Panc1 (cell line): ENCODE results near the gene TAOK3. TPM values are rescaled to one million over a fixed set of nuclear protein-coding genes. Genes with fewer than 3 reads are reported as not detected.

Experiments used
- ATAC-seq: fragments of 200-7000 bp; cut with Tn5 transposase; 2 replicates; pipeline ENCODE4 v1.9.1; 2020; ENCODE audit warnings: mild to moderate bottlenecking, moderate library complexity
- BruUV-seq: library from RNA; stranded (reverse); fragments of 400-500 nt; replicated peaks from 2 replicates; lab custom pipeline; 2021; lab: Mats Ljungman, UMichigan
- CTCF ChIA-PET: fragments of 300-600 bp; sonication (Branson Sonifier 250); formaldehyde crosslinking; loops from one replicate; lab custom pipeline; 2022; ENCODE audit warnings: antibody characterized with exemption; lab: Charles Lee
- POLR2A ChIA-PET: fragments of 300-600 bp; sonication (Branson Sonifier 250); formaldehyde crosslinking; loops from one replicate; lab custom pipeline; 2022; ENCODE audit warnings: antibody characterized with exemption; lab: Charles Lee
- DNase-seq: peaks from one replicate; pipeline ENCODE4 v3.0.0-alpha.2; 2010; ENCODE audit warnings: low read depth, low spot score
- H3K27ac ChIP-seq: 2 replicates; pipeline ENCODE4 v1.5.1; 2011; ENCODE audit warnings: mild to moderate bottlenecking, low read length, inconsistent platforms
- H3K27me3 ChIP-seq: fragments of 200-500 bp; sonication (Bioruptor generic); 2 replicates; pipeline ENCODE4 v1.6.0; 2014; ENCODE audit warnings: low read length, inconsistent platforms; ENCODE audit not compliant: control insufficient read depth, insufficient read depth
- H3K36me3 ChIP-seq: fragments of 200-500 bp; sonication (Bioruptor generic); 2 replicates; pipeline ENCODE4 v1.5.1; 2014; ENCODE audit warnings: inconsistent platforms, mild to moderate bottlenecking, low read length, moderate library complexity; ENCODE audit not compliant: control insufficient read depth, insufficient read depth
- H3K4me1 ChIP-seq: 2 replicates; pipeline ENCODE4 v1.5.1; 2011; ENCODE audit warnings: inconsistent platforms, mild to moderate bottlenecking, low read length, moderate library complexity; ENCODE audit not compliant: control insufficient read depth, insufficient read depth
- H3K4me3 ChIP-seq, 2 experiments: 2 replicates each; pipeline ENCODE4 v1.5.1; 2011 to 2012; ENCODE audit warnings: low read depth in 2 of 2, low read length in 2 of 2, mild to moderate bottlenecking in 2 of 2, inconsistent platforms in 1 of 2, moderate library complexity in 1 of 2
- H3K9me3 ChIP-seq: fragments of 200-500 bp; sonication (Bioruptor generic); 2 replicates; pipeline ENCODE4 v1.5.1; 2014; ENCODE audit warnings: low read depth, mild to moderate bottlenecking, inconsistent platforms, low read length, moderate library complexity; ENCODE audit not compliant: control insufficient read depth, insufficient read depth
- CTCF ChIP-seq: fragments of 450-650 bp; IDR thresholded peaks from 2 replicates; pipeline ENCODE4 v1.5.1; 2017; ENCODE audit warnings: mild to moderate bottlenecking
- POLR2AphosphoS5 ChIP-seq: IDR thresholded peaks from 2 replicates; pipeline ENCODE4 v1.6.1; 2012; ENCODE audit warnings: mild to moderate bottlenecking, low read depth, low read length, moderate library complexity
- REST ChIP-seq, 2 experiments: IDR thresholded peaks; 2 replicates each; pipeline ENCODE4 v1.6.1; 2011 to 2012; ENCODE audit warnings: low read depth in 2 of 2, control low read depth in 1 of 2, low read length in 1 of 2, mild to moderate bottlenecking in 1 of 2, moderate library complexity in 1 of 2; ENCODE audit not compliant: insufficient read depth in 1 of 2
- SIN3A ChIP-seq: IDR thresholded peaks from 2 replicates; pipeline ENCODE4 v1.6.1; 2012; ENCODE audit warnings: low read depth, mild to moderate bottlenecking, low read length, moderate library complexity, borderline replicate concordance; ENCODE audit not compliant: insufficient read depth
- TCF7L2 ChIP-seq: IDR thresholded peaks from 2 replicates; pipeline ENCODE4 v1.6.1; 2011; ENCODE audit warnings: mild to moderate bottlenecking, low read depth, low read length, inconsistent platforms
- in situ Hi-C: cut with HindIII; loops from 2 replicates; pipeline ENCODE4 v1.10.0; 2016; ENCODE audit warnings: low sequenced_read_pairs, low pct_unique_long_range_greater_than_20kb
- intact Hi-C: fragments of 100-400 bp; cut with micrococcal nuclease; formaldehyde crosslinking; loops from one replicate; pipeline ENCODE4 v1.10.0; 2022; ENCODE audit not compliant: unreplicated experiment
- total RNA-seq: library from RNA; stranded (reverse); gene quantifications from one replicate; pipeline ENCODE4 v1.2.1, GENCODE V29; 2021; ENCODE audit not compliant: unreplicated experiment

TAOK3 gene
- total RNA-seq, 1 experiment from 2014 or later, result 30.5 TPM

- Histone ChIP-seq H3K36me3 (no peaks in the 10 kb centered on the region), H3K27ac (no peak overlapping the region), H3K4me1 (no peaks in the 10 kb centered on the region), H3K9me3 (no peaks in the 10 kb centered on the region), H3K4me3 (no peak overlapping the region), H3K27me3 (no peaks in the 10 kb centered on the region)
- in situ Hi-C loops, result no loop called here
- intact Hi-C loops, result no loop called here
- CTCF ChIA-PET, result no interaction called here
- DNase-seq, result no peak
- BruUV-seq, result no TSS peak
- TF ChIP-seq CTCF (no peak), REST (IDR thresholded peaks at IDR 0.05; ENCODE audit: insufficient read depth in 1 of 2, low read depth in 2 of 2, low read length in 1 of 2) (no peak), SIN3A (no peak), TCF7L2 (no peak), POLR2AphosphoS5 (no peak)
- POLR2A ChIA-PET, result no interaction called here
- ATAC-seq, result no peak
Observed at GRCh38 chr12:118319627-118320026, 53.1 kb downstream of the TAOK3 start.

GRCh38 chr12:118318744-118319143, 54.0 kb downstream of the TAOK3 start:
- no peak overlapping the region for H3K4me3 ChIP-seq
- H3K27ac ChIP-seq, result no peak overlapping the region
- in situ Hi-C loops (no loop called here), intact Hi-C loops (no loop called here)
- TF ChIP-seq TCF7L2, result no peak
- TF ChIP-seq SIN3A, result no peak
- TF ChIP-seq REST (IDR thresholded peaks at IDR 0.05; ENCODE audit: insufficient read depth in 1 of 2, low read depth in 2 of 2, low read length in 1 of 2), result no peak
- TF ChIP-seq CTCF, result no peak
- TF ChIP-seq POLR2AphosphoS5, result no peak
- no peaks in the 10 kb centered on the region for H3K27me3 ChIP-seq
- DNase-seq (no peak), ATAC-seq (no peak)
- ChIA-PET CTCF (no interaction called here), POLR2A (no interaction called here)
- H3K9me3 ChIP-seq, result no peaks in the 10 kb centered on the region
- H3K36me3 ChIP-seq, result no peaks in the 10 kb centered on the region
- no peaks in the 10 kb centered on the region for H3K4me1 ChIP-seq
- no TSS peak for BruUV-seq
